RWPE2 (cell line): Measurements from ENCODE around the gene PRMT6.

ENCODE experiments used
- ATAC-seq: fragments of 200-7000 bp; cut with Tn5 transposase; 3 replicates; pipeline ENCODE4 v1.9.1; 2021; ENCODE audit warnings: low read depth
- DNase-seq: peaks from one replicate; pipeline ENCODE4 v3.0.0-alpha.2; 2020; ENCODE audit warnings: low spot score
- H3K27ac ChIP-seq: fragments of 450-650 bp; 2 replicates; pipeline ENCODE4 v1.5.1; 2017; ENCODE audit warnings: mild to moderate bottlenecking; ENCODE audit not compliant: poor library complexity, severe bottlenecking
- H3K27me3 ChIP-seq: fragments of 250-450 bp; sonication (Bioruptor Pico); 2 replicates; pipeline ENCODE4 v1.5.1; 2021; ENCODE audit warnings: mild to moderate bottlenecking, moderate library complexity; ENCODE audit not compliant: insufficient read depth, poor library complexity, severe bottlenecking
- H3K36me3 ChIP-seq: fragments of 250-450 bp; sonication (Bioruptor Pico); 2 replicates; pipeline ENCODE4 v1.5.1; 2020; ENCODE audit warnings: low read depth, mild to moderate bottlenecking, moderate library complexity
- H3K4me1 ChIP-seq: fragments of 250-450 bp; sonication (Bioruptor Pico); 2 replicates; pipeline ENCODE4 v1.5.1; 2021; ENCODE audit warnings: mild to moderate bottlenecking, moderate library complexity; ENCODE audit not compliant: insufficient read depth, poor library complexity, severe bottlenecking
- H3K4me3 ChIP-seq: fragments of 250-450 bp; sonication (Bioruptor Pico); 2 replicates; pipeline ENCODE4 v1.5.1; 2021; ENCODE audit warnings: mild to moderate bottlenecking, moderate library complexity; ENCODE audit not compliant: severe bottlenecking
- H3K9me3 ChIP-seq: fragments of 250-450 bp; sonication (Bioruptor Pico); 2 replicates; pipeline ENCODE4 v1.5.1; 2021; ENCODE audit warnings: mild to moderate bottlenecking, moderate library complexity; ENCODE audit not compliant: severe bottlenecking
- CTCF ChIP-seq: fragments of 450-650 bp; IDR thresholded peaks from one replicate; pipeline ENCODE4 v1.5.1; 2017; ENCODE audit warnings: mild to moderate bottlenecking, moderate library complexity; ENCODE audit not compliant: poor library complexity, severe bottlenecking

PRMT6 gene

GRCh38 chr1:107057197-107058133 lies 991 bp downstream of the PRMT6 start:
- Histone ChIP-seq H3K9me3 (no peaks in the 10 kb centered on the region), H3K4me3 (peak overlapping the region; percentile 79), H3K27ac (peak overlapping the region; percentile 28), H3K4me1 (peaks cover 15% of the 10 kb centered on the region), H3K27me3 (no peaks in the 10 kb centered on the region), H3K36me3 (peaks cover 4% of the 10 kb centered on the region)
- no peak for TF ChIP-seq CTCF
- peak; percentile 62 for DNase-seq
- ATAC-seq, result peak; percentile 71

- no peak for DNase-seq
- no peak for TF ChIP-seq CTCF
Measured at GRCh38 chr1:107058245-107059032, 2.0 kb downstream of the PRMT6 start.

GRCh38 chr1:107061886-107062285 lies 5.4 kb downstream of the PRMT6 start:
- ATAC-seq (no peak), DNase-seq (no peak)
- TF ChIP-seq CTCF, result no peak

More at GRCh38 chr1:107058245-107059032, 2.0 kb downstream of the PRMT6 start:
- no peak overlapping the region for H3K4me3 ChIP-seq
- no peak for ATAC-seq
- H3K27me3 ChIP-seq, result no peaks in the 10 kb centered on the region
- no peak overlapping the region for H3K27ac ChIP-seq
- H3K4me1 ChIP-seq, result peaks cover 15% of the 10 kb centered on the region
- peaks cover 4% of the 10 kb centered on the region for H3K36me3 ChIP-seq
- H3K9me3 ChIP-seq, result no peaks in the 10 kb centered on the region

GRCh38 chr1:107073493-107073892 lies 17.0 kb downstream of the PRMT6 start:
- Histone ChIP-seq H3K27me3 (no peaks in the 10 kb centered on the region), H3K27ac (no peak overlapping the region), H3K36me3 (no peaks in the 10 kb centered on the region; the same call in 1 of the 2 replicates), H3K4me1 (peaks cover 8% of the 10 kb centered on the region), H3K9me3 (no peaks in the 10 kb centered on the region), H3K4me3 (no peak overlapping the region)
- TF ChIP-seq CTCF, result no peak
- ATAC-seq (no peak), DNase-seq (no peak)

More at GRCh38 chr1:107061886-107062285, 5.4 kb downstream of the PRMT6 start:
- peaks cover 4% of the 10 kb centered on the region for H3K36me3 ChIP-seq
- no peaks in the 10 kb centered on the region for H3K9me3 ChIP-seq
- no peaks in the 10 kb centered on the region for H3K27me3 ChIP-seq
- peaks cover 15% of the 10 kb centered on the region for H3K4me1 ChIP-seq
- H3K27ac ChIP-seq, result no peak overlapping the region
- no peak overlapping the region for H3K4me3 ChIP-seq
